Nephron progenitor cell (in vitro differentiated cells): ENCODE results near the gene DDX27.

Experiments used
- DNase-seq: peaks from one replicate; pipeline ENCODE4 v3.0.0; 2021
- H3K27ac Mint-ChIP-seq: 2 replicates; pipeline ENCODE4 v1.8.0; 2021; ENCODE audit warnings: mild to moderate bottlenecking, moderate library complexity, mixed read lengths
- H3K27me3 Mint-ChIP-seq: 2 replicates; pipeline ENCODE4 v1.8.0; 2021; ENCODE audit warnings: mild to moderate bottlenecking, low read depth, mixed read lengths; ENCODE audit not compliant: poor library complexity
- H3K36me3 Mint-ChIP-seq: 2 replicates; pipeline ENCODE4 v1.8.0; 2021; ENCODE audit warnings: low read depth, mixed read lengths
- H3K4me1 Mint-ChIP-seq: 2 replicates; pipeline ENCODE4 v1.8.0; 2021; ENCODE audit warnings: mixed read lengths
- H3K4me3 Mint-ChIP-seq: 2 replicates; pipeline ENCODE4 v1.8.0; 2021; ENCODE audit warnings: mild to moderate bottlenecking, moderate library complexity, mixed read lengths
- H3K9me3 Mint-ChIP-seq: 2 replicates; pipeline ENCODE4 v1.8.0; 2021; ENCODE audit warnings: mild to moderate bottlenecking, moderate library complexity, mixed read lengths
- CTCF ChIP-seq: fragments of 200-600 bp; sonication (generic); IDR thresholded peaks from 2 replicates; pipeline ENCODE4 v1.5.0; 2021; ENCODE audit warnings: antibody characterized with exemption

DDX27 gene

GRCh38 chr20:49230021-49230420 is 10.8 kb downstream of the DDX27 start:
- peaks cover 3% of the 10 kb centered on the region for H3K27me3 Mint-ChIP-seq
- H3K36me3 Mint-ChIP-seq: peaks cover 74% of the 10 kb centered on the region
- H3K4me1 Mint-ChIP-seq: no peaks in the 10 kb centered on the region
- no peak overlapping the region for H3K4me3 Mint-ChIP-seq
- H3K27ac Mint-ChIP-seq: no peak overlapping the region
- no peak for TF ChIP-seq CTCF
- no peak for DNase-seq
- no peaks in the 10 kb centered on the region for H3K9me3 Mint-ChIP-seq

- Mint-ChIP-seq H3K27me3 (peaks cover 3% of the 10 kb centered on the region), H3K27ac (no peak overlapping the region), H3K4me1 (no peaks in the 10 kb centered on the region), H3K4me3 (no peak overlapping the region), H3K36me3 (peaks cover 72% of the 10 kb centered on the region), H3K9me3 (no peaks in the 10 kb centered on the region)
- DNase-seq: no peak
- no peak for TF ChIP-seq CTCF
Measured at GRCh38 chr20:49230561-49231133, 11.4 kb downstream of the DDX27 start.

GRCh38 chr20:49231471-49231870 is 12.3 kb downstream of the DDX27 start:
- Mint-ChIP-seq H3K27me3 (peaks cover 3% of the 10 kb centered on the region), H3K9me3 (no peaks in the 10 kb centered on the region), H3K4me3 (no peak overlapping the region), H3K4me1 (no peaks in the 10 kb centered on the region), H3K36me3 (peaks cover 70% of the 10 kb centered on the region), H3K27ac (no peak overlapping the region)
- TF ChIP-seq CTCF: no peak
- no peak for DNase-seq

- peaks cover 67% of the 10 kb centered on the region for H3K36me3 Mint-ChIP-seq
- peaks cover 3% of the 10 kb centered on the region for H3K27me3 Mint-ChIP-seq
- H3K4me1 Mint-ChIP-seq: no peaks in the 10 kb centered on the region
- H3K27ac Mint-ChIP-seq: no peak overlapping the region
- TF ChIP-seq CTCF: no peak
- H3K9me3 Mint-ChIP-seq: no peaks in the 10 kb centered on the region
- no peak overlapping the region for H3K4me3 Mint-ChIP-seq
- no peak for DNase-seq
Measured at GRCh38 chr20:49233226-49233625, 14.0 kb downstream of the DDX27 start.

GRCh38 chr20:49234831-49235230 is 15.6 kb downstream of the DDX27 start:
- DNase-seq: no peak
- no peaks in the 10 kb centered on the region for H3K27me3 Mint-ChIP-seq
- H3K4me3 Mint-ChIP-seq: no peak overlapping the region
- no peak for TF ChIP-seq CTCF
- no peaks in the 10 kb centered on the region for H3K9me3 Mint-ChIP-seq
- no peak overlapping the region for H3K27ac Mint-ChIP-seq
- H3K4me1 Mint-ChIP-seq: no peaks in the 10 kb centered on the region
- peaks cover 70% of the 10 kb centered on the region for H3K36me3 Mint-ChIP-seq

GRCh38 chr20:49236301-49236700 is 17.1 kb downstream of the DDX27 start:
- Mint-ChIP-seq H3K4me1 (no peaks in the 10 kb centered on the region), H3K36me3 (peaks cover 70% of the 10 kb centered on the region), H3K4me3 (no peak overlapping the region), H3K27ac (no peak overlapping the region), H3K9me3 (no peaks in the 10 kb centered on the region), H3K27me3 (no peaks in the 10 kb centered on the region)
- no peak for DNase-seq
- no peak for TF ChIP-seq CTCF
